Measurements from ENCODE around the gene MYT1. TPM values are rescaled to one million over a fixed set of nuclear protein-coding genes. Genes with fewer than 3 reads are reported as not detected.

The MYT1 gene
- total RNA-seq, 1 donor from 2014 or later = 2.9 TPM

- no peak for TF ChIP-seq CTCF (conservative IDR thresholded peaks at IDR 0.05)
- Mint-ChIP-seq H3K9me3 (no peaks in the 10 kb centered on the region), H3K36me3 (no peaks in the 10 kb centered on the region), H3K4me1 (ENCODE audit: unreplicated experiment) (peaks cover 19% of the 10 kb centered on the region), H3K27ac (peak overlapping the region; percentile 44), H3K27me3 (peaks cover 12% of the 10 kb centered on the region), H3K4me3 (no peak overlapping the region)
- DNase-seq (ENCODE audit: extremely low spot score, unreplicated experiment) = no peak
These were observed 60.3 kb downstream of the MYT1 start for GRCh38 chr20:64224351-64225170.

GRCh38 chr20:64225171-64225595, 60.9 kb downstream of the MYT1 start:
- no peak for TF ChIP-seq CTCF (conservative IDR thresholded peaks at IDR 0.05)
- Mint-ChIP-seq H3K9me3 (no peaks in the 10 kb centered on the region), H3K4me1 (ENCODE audit: unreplicated experiment) (peaks cover 19% of the 10 kb centered on the region), H3K4me3 (no peak overlapping the region), H3K36me3 (no peaks in the 10 kb centered on the region), H3K27me3 (peaks cover 12% of the 10 kb centered on the region), H3K27ac (peak overlapping the region; percentile 39)
- DNase-seq (ENCODE audit: extremely low spot score, unreplicated experiment) = no peak

GRCh38 chr20:64225828-64226598, 61.8 kb downstream of the MYT1 start:
- H3K27ac Mint-ChIP-seq = no peak overlapping the region
- H3K9me3 Mint-ChIP-seq = no peaks in the 10 kb centered on the region
- DNase-seq (ENCODE audit: extremely low spot score, unreplicated experiment) = no peak
- peaks cover 19% of the 10 kb centered on the region for H3K4me1 Mint-ChIP-seq (ENCODE audit: unreplicated experiment)
- H3K27me3 Mint-ChIP-seq = peaks cover 12% of the 10 kb centered on the region
- no peak for TF ChIP-seq CTCF (conservative IDR thresholded peaks at IDR 0.05)
- H3K36me3 Mint-ChIP-seq = no peaks in the 10 kb centered on the region
- no peak overlapping the region for H3K4me3 Mint-ChIP-seq

- Mint-ChIP-seq H3K4me1 (ENCODE audit: unreplicated experiment) (peaks cover 19% of the 10 kb centered on the region), H3K27ac (no peak overlapping the region), H3K27me3 (peaks cover 12% of the 10 kb centered on the region), H3K36me3 (no peaks in the 10 kb centered on the region), H3K9me3 (no peaks in the 10 kb centered on the region), H3K4me3 (no peak overlapping the region)
- TF ChIP-seq CTCF (conservative IDR thresholded peaks at IDR 0.05) = no peak
- no peak for DNase-seq (ENCODE audit: extremely low spot score, unreplicated experiment)
These were observed 62.7 kb downstream of the MYT1 start for GRCh38 chr20:64226686-64227580.

GRCh38 chr20:64228086-64228653, 63.9 kb downstream of the MYT1 start:
- H3K9me3 Mint-ChIP-seq = no peaks in the 10 kb centered on the region
- H3K27me3 Mint-ChIP-seq = peaks cover 11% of the 10 kb centered on the region
- TF ChIP-seq CTCF (conservative IDR thresholded peaks at IDR 0.05) = no peak
- DNase-seq (ENCODE audit: extremely low spot score, unreplicated experiment) = no peak
- H3K36me3 Mint-ChIP-seq = no peaks in the 10 kb centered on the region
- peaks cover 16% of the 10 kb centered on the region for H3K4me1 Mint-ChIP-seq (ENCODE audit: unreplicated experiment)
- no peak overlapping the region for H3K27ac Mint-ChIP-seq
- H3K4me3 Mint-ChIP-seq = no peak overlapping the region

Data from type B pancreatic cell (in vitro differentiated cells).